Peyer's patch (tissue), 4 donors: ENCODE measurements around the gene PPIE.

Experiments
- CTCF ChIP-seq, 6 experiments: fragments of 450-650 bp in 4 of 6; fragments of 200-600 bp in 2 of 6; sonication (generic) in 1 of 6; IDR thresholded peaks; one replicate each; pipeline ENCODE4 v1.5.1; 2017 to 2019; ENCODE audit warnings: antibody characterized with exemption in 6 of 6, mild to moderate bottlenecking in 3 of 6, moderate library complexity in 1 of 6
- POLR2A ChIP-seq, 2 donors: fragments of 450-650 bp; IDR thresholded peaks; one replicate each; pipeline ENCODE4 v1.5.1; 2017; ENCODE audit warnings: antibody characterized with exemption in 2 of 2, mild to moderate bottlenecking in 2 of 2, moderate library complexity in 2 of 2

DNA sequence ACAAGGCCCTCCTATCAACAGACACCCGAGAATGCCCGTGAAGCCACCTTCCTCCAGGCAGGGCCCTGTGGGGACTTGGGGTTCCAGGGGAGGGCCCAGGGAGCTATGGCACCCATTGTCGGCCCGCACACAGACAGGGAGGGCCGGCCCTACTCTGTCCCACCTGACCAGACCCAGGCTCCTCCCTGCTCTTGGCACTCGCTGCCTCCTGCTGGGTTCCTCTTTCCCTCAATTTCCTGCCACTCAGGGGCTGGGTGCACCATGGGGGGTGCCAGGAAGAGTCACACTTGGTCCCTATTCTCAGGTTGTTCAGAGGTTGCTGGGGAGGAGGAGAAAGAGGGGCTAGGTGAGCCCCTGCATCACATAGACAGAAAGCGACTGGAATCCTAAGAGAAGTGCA, 40.5 kb downstream of the PPIE start:
- no peak for TF ChIP-seq POLR2A (IDR thresholded peaks at IDR 0.05)
- no peak for TF ChIP-seq CTCF (IDR thresholded peaks at IDR 0.05)
